Measurements from ENCODE around the gene F12.

GRCh38 chr5:177386542-177386941 lies 22.8 kb downstream of the F12 start:
- no peak for TF ChIP-seq CTCF (conservative IDR thresholded peaks at IDR 0.05; ENCODE audit: low read depth, low read length)
- no peak for TF ChIP-seq EZH2 (IDR thresholded peaks at IDR 0.05; ENCODE audit: borderline replicate concordance, low read depth, low read length, poor library complexity, severe bottlenecking)

All from A673 (cell line).